ENCODE results near the gene DRAXIN.

Gene DRAXIN

DNA sequence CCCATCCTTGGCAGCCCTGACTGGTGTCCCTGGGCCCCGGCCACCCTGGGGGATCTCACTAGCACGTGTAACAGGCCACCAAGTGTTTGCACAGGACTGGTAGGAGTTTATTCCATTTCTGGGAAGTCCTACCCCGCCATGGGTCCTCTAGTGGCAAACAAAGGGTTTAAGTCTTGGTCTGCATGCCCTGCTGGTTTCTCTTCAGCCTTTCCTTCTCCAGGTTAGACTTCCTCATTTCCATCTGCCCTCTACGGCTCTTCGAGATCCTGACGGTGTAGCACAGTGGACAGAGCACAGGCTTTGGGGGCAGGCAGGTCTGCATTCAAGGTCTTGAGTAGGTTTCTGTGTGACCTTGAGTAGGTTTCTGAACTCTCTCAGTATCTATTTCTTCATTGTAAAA, 47.3 kb downstream of the DRAXIN start:
- DNase-seq = no peak

DNA sequence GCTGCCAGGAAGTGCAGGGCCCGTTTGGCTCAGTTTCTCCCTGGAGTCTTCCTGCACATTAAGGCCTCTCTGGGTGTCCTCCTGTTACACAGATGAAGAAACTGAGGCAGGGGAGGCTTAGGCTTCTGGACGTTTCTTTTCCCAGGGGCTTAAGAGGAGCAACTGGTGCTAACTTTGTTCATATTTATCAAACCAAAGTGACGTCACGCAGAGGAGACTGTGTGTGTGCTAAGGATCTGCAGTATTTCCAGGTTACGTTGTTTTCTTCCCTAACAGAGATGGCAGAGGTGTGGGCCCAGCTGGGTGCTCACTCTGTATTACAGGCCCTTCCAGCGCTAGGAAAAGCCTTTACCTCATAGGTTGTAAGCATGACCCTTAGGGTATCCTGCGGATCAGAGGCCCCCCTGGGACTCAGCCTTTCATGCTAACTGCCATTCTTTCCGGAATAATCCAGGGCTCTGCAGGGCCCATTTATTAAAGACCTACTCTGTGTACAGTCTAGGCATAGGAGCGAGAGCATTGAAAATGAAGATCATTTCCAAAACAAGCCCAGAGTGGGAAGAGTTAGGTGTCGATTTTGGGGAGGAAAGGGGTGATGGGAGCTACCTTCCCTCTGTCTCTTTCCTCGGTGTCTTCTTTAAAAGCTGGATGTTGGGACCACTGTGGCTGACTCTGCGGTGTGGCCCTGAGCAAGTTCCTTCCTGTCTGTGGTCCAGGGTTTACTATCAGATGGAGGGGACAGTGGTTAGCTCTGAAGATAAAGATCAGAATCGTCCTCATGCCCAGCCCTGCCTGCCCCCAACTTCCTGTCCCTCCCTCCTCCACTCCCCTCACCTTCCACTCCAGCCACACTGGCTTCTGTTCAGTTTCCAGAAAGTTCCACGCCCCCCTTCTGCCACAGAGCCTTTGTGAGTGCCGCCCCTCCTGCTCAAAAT, 49.0 kb downstream of the DRAXIN start:
- DNase-seq = no peak

DNA sequence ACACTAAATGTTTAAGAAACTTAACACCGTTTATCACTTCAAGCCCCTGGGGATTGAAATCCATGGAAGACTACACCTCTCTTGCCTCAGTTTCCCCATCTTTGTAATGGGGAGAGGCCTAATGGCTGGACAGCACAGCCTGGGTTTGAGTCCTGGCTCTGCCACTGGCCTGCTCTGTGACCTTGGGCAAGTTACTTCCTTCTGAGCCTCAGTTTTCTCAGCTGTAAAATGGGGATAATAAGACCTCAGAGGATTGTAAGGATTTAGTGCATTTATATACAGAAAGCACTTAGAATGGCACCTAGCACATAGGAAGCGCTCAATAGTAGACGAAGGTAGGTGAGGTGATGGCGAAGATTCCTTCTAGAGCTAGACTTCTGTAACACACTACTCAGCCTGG, 50.0 kb downstream of the DRAXIN start:
- DNase-seq = no peak

DNA sequence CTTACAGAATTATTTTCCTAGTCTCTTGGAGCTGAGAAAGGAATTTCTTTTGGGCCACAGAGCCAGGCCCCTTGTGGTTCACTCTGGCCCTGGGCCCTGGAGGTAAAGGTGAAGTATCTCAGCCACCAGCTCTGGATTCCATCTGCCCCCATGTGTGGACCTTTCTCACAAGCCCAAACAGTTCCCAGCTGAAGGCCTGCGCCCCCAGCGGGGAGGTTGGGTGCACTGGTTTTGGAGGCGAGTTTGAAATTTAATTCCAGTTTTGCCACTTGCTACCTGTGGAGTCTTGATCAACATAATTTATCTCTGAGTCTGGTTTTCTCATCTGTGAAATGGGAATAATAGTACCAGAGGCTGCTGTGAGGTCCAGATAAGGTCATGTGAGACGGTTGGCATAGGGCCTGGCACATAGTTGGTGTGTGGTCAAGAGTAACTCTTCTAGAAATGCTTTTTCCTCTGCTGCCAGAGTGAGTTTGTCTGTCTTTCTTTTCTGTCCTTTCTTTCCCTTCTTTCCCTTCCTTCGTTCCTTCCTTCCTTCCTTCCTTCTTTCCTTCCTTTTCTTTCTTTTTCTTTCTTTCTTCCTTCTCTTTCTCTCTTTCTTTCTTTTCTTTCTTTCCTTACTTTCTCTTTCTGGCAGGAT, 50.5 kb downstream of the DRAXIN start:
- DNase-seq = no peak

GRCh38 chr1:11744287-11744686, 52.8 kb downstream of the DRAXIN start:
- no peak for DNase-seq

DNA sequence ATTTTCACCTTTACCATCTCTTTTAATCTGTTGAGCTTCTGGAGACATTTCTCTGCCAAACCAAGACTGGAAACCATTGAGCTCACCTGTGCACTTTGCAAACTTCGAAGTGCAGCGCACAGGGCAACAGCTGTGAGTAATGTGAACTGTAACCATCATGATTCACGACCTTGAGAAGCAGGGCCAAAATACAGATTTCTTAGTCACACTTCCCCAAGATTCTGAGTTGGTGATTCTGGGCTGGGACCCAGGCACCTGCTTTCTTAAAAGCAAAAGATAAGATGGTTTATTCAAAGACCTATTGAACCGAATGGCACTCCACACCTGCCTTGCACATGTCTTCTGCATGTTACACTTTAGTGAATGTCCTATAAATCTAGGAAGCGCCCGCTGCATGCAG, 54.6 kb downstream of the DRAXIN start:
- no peak for DNase-seq

GRCh38 chr1:11746795-11747487, 55.4 kb downstream of the DRAXIN start:
- no peak for DNase-seq

DNA sequence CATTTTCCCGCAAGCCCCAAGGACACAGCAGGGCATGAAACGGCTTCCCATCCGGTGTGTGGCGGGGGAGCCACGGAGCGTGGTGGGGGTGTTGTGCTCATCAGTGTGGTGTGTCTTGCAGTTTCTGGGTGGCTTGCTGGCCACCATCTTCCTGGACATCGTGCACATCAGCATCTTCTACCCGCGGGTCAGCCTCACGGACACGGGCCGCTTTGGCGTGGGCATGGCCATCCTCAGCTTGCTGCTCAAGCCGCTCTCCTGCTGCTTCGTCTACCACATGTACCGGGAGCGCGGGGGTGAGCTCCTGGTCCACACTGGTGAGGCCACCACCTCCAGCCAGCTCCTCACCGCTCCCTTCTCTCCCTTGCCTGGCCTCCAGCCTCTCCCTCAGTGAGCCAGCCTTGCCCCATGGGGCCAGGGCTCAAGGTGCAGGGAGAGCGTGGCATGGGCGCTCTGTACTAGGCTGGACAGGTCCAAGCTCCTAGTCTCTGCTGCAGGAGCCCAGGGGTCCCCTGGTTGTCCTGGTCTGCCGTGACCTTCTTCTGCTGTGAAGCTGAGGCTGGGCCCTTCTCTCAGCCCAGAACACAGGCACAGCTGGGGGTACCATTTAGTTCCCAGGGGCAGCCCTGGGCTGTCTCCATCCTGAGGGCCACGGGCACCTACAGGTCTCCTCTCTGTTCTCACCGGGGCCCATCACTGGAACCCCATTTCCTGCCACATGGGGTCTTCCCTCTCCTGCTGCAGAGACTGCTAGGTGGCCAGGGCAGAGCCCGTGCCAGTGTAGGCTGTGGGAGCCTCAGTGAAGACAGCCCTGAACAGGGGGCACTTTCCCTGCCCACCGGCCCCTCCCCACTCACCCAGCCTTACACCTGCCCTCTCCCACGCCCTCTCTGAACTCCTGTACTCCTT, 57.0 kb downstream of the DRAXIN start:
- DNase-seq = no peak

GRCh38 chr1:11749203-11749689, 57.7 kb downstream of the DRAXIN start:
- peak in 1 of 2 donors; percentile 12 for DNase-seq

DNA sequence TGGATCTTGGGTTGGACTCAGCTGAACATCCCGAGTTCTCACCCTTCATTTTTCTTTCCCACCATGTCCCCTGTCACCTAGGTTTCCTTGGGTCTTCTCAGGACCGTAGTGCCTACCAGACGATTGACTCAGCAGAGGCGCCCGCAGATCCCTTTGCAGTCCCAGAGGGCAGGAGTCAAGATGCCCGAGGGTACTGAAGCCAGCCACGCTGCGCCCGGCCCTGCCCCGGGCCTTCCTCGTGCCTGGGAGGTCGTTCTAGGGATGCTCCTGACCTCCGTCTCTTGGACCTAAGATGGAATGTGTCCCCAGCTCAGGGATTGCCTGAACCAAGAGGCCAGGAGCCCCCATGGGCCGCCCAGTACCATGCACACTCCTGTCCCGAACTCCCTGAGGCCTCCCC, 58.5 kb downstream of the DRAXIN start:
- no peak for DNase-seq

GRCh38 chr1:11751087-11751486, 59.6 kb downstream of the DRAXIN start:
- no peak for DNase-seq

DNA sequence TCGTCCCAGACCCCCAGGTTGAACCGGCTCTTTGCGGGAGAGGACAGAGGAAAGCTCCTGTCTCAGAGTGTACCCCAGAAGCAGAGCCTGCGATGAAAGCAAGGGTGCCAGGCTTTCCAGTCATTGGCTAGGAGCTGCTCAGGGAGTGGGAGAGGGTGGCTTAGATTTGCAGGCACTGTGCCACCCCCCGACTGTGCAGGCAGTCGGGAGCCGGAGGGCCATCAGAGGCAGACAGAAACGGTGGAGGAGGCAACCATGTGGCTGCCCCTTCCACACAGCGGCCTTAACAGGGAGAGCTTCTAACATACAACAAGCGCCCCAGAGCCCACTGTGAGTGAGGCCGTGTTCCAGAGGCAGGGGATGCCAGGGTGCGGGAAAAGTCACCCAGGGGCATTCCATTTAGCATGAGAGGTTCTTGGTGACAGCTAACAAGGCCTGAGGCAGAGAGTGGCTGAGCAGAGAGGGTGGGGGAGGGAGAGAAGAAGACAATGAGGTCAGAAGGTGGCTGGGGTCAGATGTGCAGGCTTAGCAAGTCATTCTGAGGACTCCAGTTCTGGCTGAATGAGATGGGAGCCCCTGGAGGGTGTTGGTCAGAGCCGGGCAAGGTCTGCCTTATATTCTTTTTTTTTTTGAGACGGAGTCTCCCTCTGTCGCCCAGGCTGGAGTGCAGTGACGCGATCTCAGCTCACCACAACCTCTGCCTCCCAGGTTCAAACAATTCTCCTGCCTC, 61.0 kb downstream of the DRAXIN start:
- DNase-seq = no peak

DNA sequence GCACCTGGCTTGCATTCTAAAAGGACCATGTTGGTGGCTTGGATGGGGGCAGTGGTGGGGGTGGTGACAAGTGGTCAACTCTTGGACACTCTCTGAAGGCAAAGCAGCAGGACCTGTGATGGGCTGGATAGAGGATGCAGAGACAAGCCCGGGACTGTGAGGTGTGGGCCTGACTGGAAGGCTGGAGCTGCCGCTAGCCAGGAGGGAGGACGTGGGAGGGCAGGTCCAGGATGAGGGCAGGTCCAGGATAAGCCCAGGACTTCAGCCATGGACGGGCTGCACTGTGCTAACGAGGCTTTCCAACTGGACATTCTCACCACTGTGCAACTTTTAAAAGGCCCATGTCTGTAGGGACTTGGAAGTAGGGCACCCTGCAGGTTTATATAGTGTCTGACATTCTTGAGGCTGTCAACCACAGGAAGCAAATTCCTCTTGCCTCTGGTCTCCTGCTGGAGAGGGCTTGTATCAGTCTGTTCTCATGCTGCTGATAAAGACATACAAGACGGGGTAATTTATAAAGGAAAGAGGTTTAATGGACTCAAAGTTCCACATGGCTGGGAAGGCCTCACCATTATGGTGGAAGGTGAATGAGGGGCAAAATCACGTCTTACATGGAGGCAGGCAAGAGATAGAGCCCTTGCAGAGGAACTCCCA, 62.2 kb downstream of the DRAXIN start:
- DNase-seq = no peak

GRCh38 chr1:11757047-11757446, 65.5 kb downstream of the DRAXIN start:
- no peak for DNase-seq

DNA sequence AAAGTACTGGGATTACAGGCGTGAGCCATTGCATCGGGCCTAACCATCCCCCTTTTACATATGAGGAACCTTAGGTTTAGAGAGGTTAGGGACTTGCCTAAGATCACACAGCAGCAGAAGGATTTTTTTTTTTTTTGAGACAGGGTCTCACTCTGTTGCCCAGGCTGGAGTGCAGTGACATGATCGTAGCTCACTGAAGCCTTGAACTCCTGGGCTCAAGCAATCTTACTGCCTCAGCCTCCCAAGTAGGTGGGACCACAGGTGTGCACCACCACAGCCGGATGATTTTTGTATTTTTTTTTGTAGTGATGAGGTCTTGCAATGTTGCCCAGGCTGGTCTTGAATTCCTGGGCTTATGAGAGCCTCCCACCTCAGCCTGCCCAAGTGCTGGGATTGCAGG, 68.3 kb downstream of the DRAXIN start:
- no peak for DNase-seq

DNA sequence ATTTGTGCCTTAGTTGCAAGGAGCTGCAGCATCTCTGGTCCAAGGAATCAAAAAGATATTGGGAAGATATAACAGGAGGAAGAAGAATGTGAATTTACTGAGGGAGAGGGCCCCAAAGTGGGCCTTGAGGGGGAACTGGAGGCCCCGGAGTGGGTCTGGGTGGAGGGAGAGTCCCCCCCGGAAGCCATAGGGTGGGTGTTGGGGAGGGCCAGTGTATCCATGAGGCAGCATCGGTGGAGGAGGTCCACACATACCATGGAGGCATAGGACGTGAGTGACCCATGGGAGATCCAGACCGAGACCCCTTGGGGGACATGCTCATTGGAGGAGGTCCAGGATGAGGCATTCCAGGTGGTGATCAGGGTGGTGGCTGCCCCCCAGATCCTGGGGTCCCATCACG, 69.8 kb downstream of the DRAXIN start:
- no peak for DNase-seq

DNA sequence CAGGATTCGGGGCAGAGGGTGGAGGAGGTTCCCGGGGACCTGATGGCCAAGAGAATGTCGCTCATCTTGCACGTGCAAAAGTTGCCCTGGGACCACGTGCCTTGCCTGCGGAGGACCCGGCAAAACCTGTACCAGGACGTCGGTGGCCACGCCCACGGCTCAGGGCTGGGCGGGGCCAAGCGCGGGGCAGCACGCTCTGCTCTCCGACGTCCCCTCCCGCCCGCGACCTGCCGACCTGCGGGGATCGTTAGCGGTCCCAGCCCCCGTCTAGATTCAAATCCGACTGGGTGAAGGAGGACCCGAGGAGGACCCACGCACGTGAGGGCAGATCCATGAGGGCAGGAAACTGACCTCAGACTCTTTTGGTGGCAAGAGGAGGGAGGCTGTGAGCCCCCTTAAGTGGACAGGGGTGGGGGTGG, 70.5 kb downstream of the DRAXIN start, which contains the start of gene C1orf167:
Gene C1orf167 (plus strand): TSS at position 206 of the 419 bp plus-strand sequence. CDS start 2,208 bp downstream, outside the sequence.
- no peak for DNase-seq

DNA sequence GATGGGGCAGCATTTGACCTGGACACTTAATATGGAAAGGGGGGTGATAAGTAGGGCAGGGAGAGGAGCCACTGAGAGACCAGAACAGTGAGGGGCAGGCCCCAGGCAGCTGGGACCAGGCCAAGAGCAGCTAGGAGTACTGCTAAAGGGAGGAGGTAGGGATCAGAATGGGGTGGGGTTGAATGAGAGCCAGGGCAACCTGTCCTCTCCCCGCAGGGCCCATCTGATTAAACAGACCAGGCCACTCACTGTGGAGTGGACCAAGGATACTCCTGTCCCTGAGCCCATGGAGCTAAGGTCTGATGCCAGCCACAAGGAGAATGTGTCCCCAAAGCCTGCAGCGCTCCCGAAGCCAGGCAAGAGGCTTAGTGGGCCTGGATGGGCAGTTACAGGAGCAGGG, 72.6 kb downstream of the DRAXIN start:
- no peak for DNase-seq

DNA sequence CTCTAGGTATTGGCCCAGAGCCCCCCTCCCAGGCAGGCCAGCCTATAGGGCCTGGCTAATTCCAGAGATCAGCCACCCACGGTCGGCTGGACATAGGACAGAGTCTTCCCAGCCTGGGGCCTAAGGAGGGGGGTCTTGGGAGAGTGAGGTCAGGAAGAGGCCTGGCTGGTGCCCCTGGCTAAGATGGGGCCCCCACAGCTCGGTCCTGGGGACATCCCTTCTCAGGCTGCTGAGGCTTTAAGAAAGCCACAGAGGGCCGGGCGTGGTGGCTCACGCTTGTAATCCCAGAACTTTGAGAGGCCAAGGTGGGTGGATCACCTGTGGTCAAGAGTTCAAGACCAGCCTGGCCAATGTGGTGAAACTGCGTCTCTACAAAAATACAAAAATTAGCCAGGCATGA, 73.0 kb downstream of the DRAXIN start:
- no peak for DNase-seq

- no peak for DNase-seq
These were observed 74.3 kb downstream of the DRAXIN start for GRCh38 chr1:11765661-11766428.

Measured in hippocampal formation (tissue), 2 donors.